Amniotic stem cell (primary cell): ENCODE data around the gene SHISAL1.
"Not testable (repeated sequence)": the region's sequence is repeated elsewhere in the genome, so short reads cannot be mapped to it uniquely, and the experiment has no call there.

Source experiments
- DNase-seq: peaks from one replicate; lab custom pipeline; 2025; lab: John Stamatoyannopoulos, UW

The SHISAL1 gene

GRCh38 chr22:44234372-44234771 is 78.4 kb downstream of the SHISAL1 start:
- DNase-seq = not testable (repeated sequence)

GRCh38 chr22:44231233-44231632 is 81.5 kb downstream of the SHISAL1 start:
- no peak for DNase-seq

GRCh38 chr22:44229809-44230208 is 82.9 kb downstream of the SHISAL1 start:
- DNase-seq = no peak

GRCh38 chr22:44229331-44229730 is 83.4 kb downstream of the SHISAL1 start:
- DNase-seq = no peak

- DNase-seq = no peak
Measured at GRCh38 chr22:44225812-44226211, 86.9 kb downstream of the SHISAL1 start.

GRCh38 chr22:44225091-44225689 is 87.6 kb downstream of the SHISAL1 start:
- DNase-seq = no peak

- no peak for DNase-seq
Measured at GRCh38 chr22:44224166-44224565, 88.6 kb downstream of the SHISAL1 start.

GRCh38 chr22:44221710-44222475 is 90.9 kb downstream of the SHISAL1 start:
- DNase-seq = no peak

- no peak for DNase-seq
Measured at GRCh38 chr22:44220727-44221680, 91.7 kb downstream of the SHISAL1 start.

GRCh38 chr22:44219101-44219870 is 93.5 kb downstream of the SHISAL1 start:
- DNase-seq = no peak

GRCh38 chr22:44218071-44218470 is 94.7 kb downstream of the SHISAL1 start:
- DNase-seq = no peak

GRCh38 chr22:44217346-44217745 is 95.4 kb downstream of the SHISAL1 start:
- no peak for DNase-seq

- DNase-seq = no peak
Measured at GRCh38 chr22:44215287-44215686, 97.5 kb downstream of the SHISAL1 start.

GRCh38 chr22:44214764-44215163 is 98.0 kb downstream of the SHISAL1 start:
- no peak for DNase-seq

- DNase-seq = no peak
Measured at GRCh38 chr22:44214187-44214586, 98.6 kb downstream of the SHISAL1 start.

- DNase-seq = no peak
Measured at GRCh38 chr22:44213489-44214043, 99.2 kb downstream of the SHISAL1 start.

- DNase-seq = no peak
Measured at GRCh38 chr22:44212936-44213335, 99.8 kb downstream of the SHISAL1 start.

GRCh38 chr22:44211946-44212930 is 100.5 kb downstream of the SHISAL1 start:
- no peak for DNase-seq

- DNase-seq = no peak
Measured at GRCh38 chr22:44211256-44211945, 101.3 kb downstream of the SHISAL1 start.

- no peak for DNase-seq
Measured at GRCh38 chr22:44210722-44211121, 102.0 kb downstream of the SHISAL1 start.
